SK-N-SH treated with all-trans-retinoic acid at 6 μM for 48 hours (cell line): ENCODE results near the gene TEX14.
"Not testable (repeated sequence)": the region's sequence is repeated elsewhere in the genome, so short reads cannot be mapped to it uniquely, and the experiment has no call there.

ENCODE experiments used
- ATAC-seq: fragments of 200-7000 bp; cut with Tn5 transposase; 3 replicates; pipeline ENCODE4 v1.9.1; 2020; ENCODE audit warnings: mild to moderate bottlenecking, moderate library complexity
- ARNTL ChIP-seq: fragments of 450-650 bp; formaldehyde crosslinking; IDR thresholded peaks from 2 replicates; pipeline ENCODE4 v1.5.0; 2020; ENCODE audit warnings: low read depth, mild to moderate bottlenecking, moderate library complexity, borderline replicate concordance
- BACH2 ChIP-seq: fragments of 250-450 bp; sonication (Bioruptor Pico); IDR thresholded peaks from 2 replicates; pipeline ENCODE4 v1.9.0; 2021; ENCODE audit warnings: mild to moderate bottlenecking, borderline replicate concordance
- CSDC2 ChIP-seq: fragments of 250-450 bp; sonication (Bioruptor Pico); IDR thresholded peaks from 2 replicates; pipeline ENCODE4 v1.5.0; 2020; ENCODE audit warnings: mild to moderate bottlenecking, moderate library complexity
- ESRRG ChIP-seq: fragments of 250-450 bp; sonication (Bioruptor Pico); IDR thresholded peaks from 2 replicates; pipeline ENCODE4 v1.6.1; 2021; ENCODE audit warnings: mild to moderate bottlenecking
- GLIS3 ChIP-seq: fragments of 250-450 bp; sonication (Bioruptor Pico); IDR thresholded peaks from 2 replicates; pipeline ENCODE4 v1.5.0; 2020; ENCODE audit warnings: mild to moderate bottlenecking, moderate library complexity
- ISL1 ChIP-seq: fragments of 250-450 bp; sonication (Bioruptor Pico); IDR thresholded peaks from 2 replicates; pipeline ENCODE4 v2.1.2; 2022; ENCODE audit warnings: mild to moderate bottlenecking, moderate library complexity
- PPARA ChIP-seq: fragments of 250-450 bp; sonication (Bioruptor Pico); IDR thresholded peaks from 2 replicates; pipeline ENCODE4 v1.5.0; 2020; ENCODE audit warnings: mild to moderate bottlenecking, borderline replicate concordance
- RARB ChIP-seq: fragments of 250-450 bp; sonication (Bioruptor Pico); IDR thresholded peaks from 2 replicates; pipeline ENCODE4 v1.8.0; 2021; ENCODE audit warnings: mild to moderate bottlenecking, moderate library complexity
- SNAI2 ChIP-seq: fragments of 250-450 bp; sonication (Bioruptor Pico); IDR thresholded peaks from 2 replicates; pipeline ENCODE4 v1.5.0; 2020; ENCODE audit warnings: mild to moderate bottlenecking, moderate library complexity
- TCF4 ChIP-seq: fragments of 250-450 bp; sonication (Bioruptor Pico); IDR thresholded peaks from 2 replicates; pipeline ENCODE4 v1.8.0; 2021; ENCODE audit warnings: mild to moderate bottlenecking, moderate library complexity, borderline replicate concordance
- TOX ChIP-seq: fragments of 250-450 bp; sonication (Bioruptor Pico); IDR thresholded peaks from 2 replicates; pipeline ENCODE4 v1.8.0; 2021; ENCODE audit warnings: mild to moderate bottlenecking, moderate library complexity, borderline replicate concordance
- ZC3H10 ChIP-seq: fragments of 250-450 bp; sonication (Bioruptor Pico); IDR thresholded peaks from 2 replicates; pipeline ENCODE4 v1.5.1; 2021; ENCODE audit warnings: mild to moderate bottlenecking, moderate library complexity
- ZFP3 ChIP-seq: fragments of 250-450 bp; sonication (Bioruptor Pico); IDR thresholded peaks from 2 replicates; pipeline ENCODE4 v1.5.0; 2020; ENCODE audit warnings: mild to moderate bottlenecking, moderate library complexity
- ZFP30 ChIP-seq: fragments of 450-650 bp; formaldehyde crosslinking; IDR thresholded peaks from 2 replicates; pipeline ENCODE4 v1.5.0; 2022; ENCODE audit warnings: mild to moderate bottlenecking, moderate library complexity
- ZNF565 ChIP-seq: fragments of 450-650 bp; formaldehyde crosslinking; conservative IDR thresholded peaks from 2 replicates; pipeline ENCODE4 v1.5.0; 2020; ENCODE audit warnings: low read depth, mild to moderate bottlenecking, moderate library complexity
- ZNF8 ChIP-seq: fragments of 450-650 bp; formaldehyde crosslinking; IDR thresholded peaks from 2 replicates; pipeline ENCODE4 v1.5.0; 2020; ENCODE audit warnings: mild to moderate bottlenecking, moderate library complexity
- TF ChIP-seq, protein P1 (sequence below): fragments of 250-450 bp; sonication (Bioruptor Pico); IDR thresholded peaks from 2 replicates; pipeline ENCODE4 v1.5.1; 2021; ENCODE audit warnings: mild to moderate bottlenecking, moderate library complexity
- TF ChIP-seq, protein P2 (sequence below): fragments of 250-450 bp; sonication (Bioruptor Pico); IDR thresholded peaks from 2 replicates; pipeline ENCODE4 v1.5.0; 2020; ENCODE audit warnings: mild to moderate bottlenecking, moderate library complexity
- TF ChIP-seq, protein P3 (sequence below): fragments of 250-450 bp; sonication (Bioruptor Pico); IDR thresholded peaks from 2 replicates; pipeline ENCODE4 v1.8.0; 2021; ENCODE audit warnings: low read depth, mild to moderate bottlenecking, moderate library complexity, borderline replicate concordance
- TF ChIP-seq, protein P4 (sequence below): fragments of 250-450 bp; sonication (Bioruptor Pico); IDR thresholded peaks from 2 replicates; pipeline ENCODE4 v1.5.1; 2020; ENCODE audit warnings: low read depth, mild to moderate bottlenecking, moderate library complexity
- TF ChIP-seq, protein P5 (sequence below): fragments of 250-450 bp; sonication (Bioruptor Pico); IDR thresholded peaks from 2 replicates; pipeline ENCODE4 v1.8.0; 2020; ENCODE audit warnings: mild to moderate bottlenecking, moderate library complexity, borderline replicate concordance

TEX14 gene

DNA sequence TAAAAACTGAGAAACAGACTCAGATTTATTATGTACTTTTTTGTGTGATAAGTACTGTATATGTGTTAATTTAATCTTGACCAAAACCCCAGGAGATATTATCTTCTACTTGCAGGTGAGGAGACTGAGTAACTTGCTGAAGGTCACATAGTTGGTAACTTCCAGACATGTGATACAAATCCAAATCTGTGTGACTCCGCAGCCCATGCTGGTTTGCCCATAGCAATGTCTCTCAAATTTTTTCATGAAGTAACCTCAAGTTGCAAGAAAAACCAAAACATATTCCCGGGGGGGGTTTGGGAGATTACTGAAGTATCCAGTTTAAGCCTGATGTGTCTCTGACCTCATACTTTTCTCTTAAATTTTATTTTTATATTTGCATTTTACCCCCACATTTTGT is 3.3 kb downstream of the TEX14 start:
- TF ChIP-seq, protein P1, sequence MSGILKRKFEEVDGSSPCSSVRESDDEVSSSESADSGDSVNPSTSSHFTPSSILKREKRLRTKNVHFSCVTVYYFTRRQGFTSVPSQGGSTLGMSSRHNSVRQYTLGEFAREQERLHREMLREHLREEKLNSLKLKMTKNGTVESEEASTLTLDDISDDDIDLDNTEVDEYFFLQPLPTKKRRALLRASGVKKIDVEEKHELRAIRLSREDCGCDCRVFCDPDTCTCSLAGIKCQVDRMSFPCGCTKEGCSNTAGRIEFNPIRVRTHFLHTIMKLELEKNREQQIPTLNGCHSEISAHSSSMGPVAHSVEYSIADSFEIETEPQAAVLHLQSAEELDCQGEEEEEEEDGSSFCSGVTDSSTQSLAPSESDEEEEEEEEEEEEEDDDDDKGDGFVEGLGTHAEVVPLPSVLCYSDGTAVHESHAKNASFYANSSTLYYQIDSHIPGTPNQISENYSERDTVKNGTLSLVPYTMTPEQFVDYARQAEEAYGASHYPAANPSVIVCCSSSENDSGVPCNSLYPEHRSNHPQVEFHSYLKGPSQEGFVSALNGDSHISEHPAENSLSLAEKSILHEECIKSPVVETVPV (CRISPR knock-in tag): no peak
- TF ChIP-seq ZNF8 (CRISPR knock-in tag): no peak
- TF ChIP-seq ISL1: no peak
- no peak for TF ChIP-seq ZFP30 (CRISPR knock-in tag)
- TF ChIP-seq ZC3H10 (CRISPR knock-in tag): no peak
- no peak for TF ChIP-seq RARB (CRISPR knock-in tag)
- TF ChIP-seq CSDC2 (CRISPR knock-in tag): no peak
- TF ChIP-seq TCF4: no peak
- TF ChIP-seq ZFP3: no peak
- TF ChIP-seq, all 23 proteins: peak for 0
- ATAC-seq: no peak

DNA sequence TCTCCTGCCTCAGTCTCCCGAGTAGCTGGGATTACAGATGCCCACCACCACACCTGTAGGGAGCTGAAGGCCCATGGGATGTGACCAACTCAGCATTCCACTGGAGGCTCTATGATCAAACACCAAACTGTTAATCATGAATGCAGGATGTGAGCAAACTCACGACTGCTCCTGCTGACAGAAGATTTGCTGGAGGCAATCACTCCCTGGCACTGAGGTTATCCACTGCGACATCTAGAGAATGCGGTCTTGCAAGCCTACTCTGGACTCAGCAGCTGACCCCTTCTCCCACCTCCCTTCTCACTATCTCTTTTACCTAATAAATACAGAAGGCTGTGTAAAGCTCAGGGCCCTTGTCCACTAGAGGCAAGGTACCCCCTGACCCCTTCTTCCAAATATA is 4.9 kb downstream of the TEX14 start:
- TF ChIP-seq TOX (CRISPR knock-in tag) (no peak), GLIS3 (no peak), TCF4 (no peak), ARNTL (CRISPR knock-in tag) (no peak), BACH2 (CRISPR knock-in tag) (no peak), ESRRG (no peak), ZNF8 (CRISPR knock-in tag) (no peak), SNAI2 (CRISPR knock-in tag) (no peak), ZFP3 (no peak), PPARA (CRISPR knock-in tag) (no peak), ZNF565 (CRISPR knock-in tag) (no peak)
- TF ChIP-seq, protein P2, sequence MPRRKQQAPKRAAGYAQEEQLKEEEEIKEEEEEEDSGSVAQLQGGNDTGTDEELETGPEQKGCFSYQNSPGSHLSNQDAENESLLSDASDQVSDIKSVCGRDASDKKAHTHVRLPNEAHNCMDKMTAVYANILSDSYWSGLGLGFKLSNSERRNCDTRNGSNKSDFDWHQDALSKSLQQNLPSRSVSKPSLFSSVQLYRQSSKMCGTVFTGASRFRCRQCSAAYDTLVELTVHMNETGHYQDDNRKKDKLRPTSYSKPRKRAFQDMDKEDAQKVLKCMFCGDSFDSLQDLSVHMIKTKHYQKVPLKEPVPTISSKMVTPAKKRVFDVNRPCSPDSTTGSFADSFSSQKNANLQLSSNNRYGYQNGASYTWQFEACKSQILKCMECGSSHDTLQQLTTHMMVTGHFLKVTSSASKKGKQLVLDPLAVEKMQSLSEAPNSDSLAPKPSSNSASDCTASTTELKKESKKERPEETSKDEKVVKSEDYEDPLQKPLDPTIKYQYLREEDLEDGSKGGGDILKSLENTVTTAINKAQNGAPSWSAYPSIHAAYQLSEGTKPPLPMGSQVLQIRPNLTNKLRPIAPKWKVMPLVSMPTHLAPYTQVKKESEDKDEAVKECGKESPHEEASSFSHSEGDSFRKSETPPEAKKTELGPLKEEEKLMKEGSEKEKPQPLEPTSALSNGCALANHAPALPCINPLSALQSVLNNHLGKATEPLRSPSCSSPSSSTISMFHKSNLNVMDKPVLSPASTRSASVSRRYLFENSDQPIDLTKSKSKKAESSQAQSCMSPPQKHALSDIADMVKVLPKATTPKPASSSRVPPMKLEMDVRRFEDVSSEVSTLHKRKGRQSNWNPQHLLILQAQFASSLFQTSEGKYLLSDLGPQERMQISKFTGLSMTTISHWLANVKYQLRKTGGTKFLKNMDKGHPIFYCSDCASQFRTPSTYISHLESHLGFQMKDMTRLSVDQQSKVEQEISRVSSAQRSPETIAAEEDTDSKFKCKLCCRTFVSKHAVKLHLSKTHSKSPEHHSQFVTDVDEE (CRISPR knock-in tag): no peak
- TF ChIP-seq, protein P1 (CRISPR knock-in tag): no peak
- TF ChIP-seq, protein P3, sequence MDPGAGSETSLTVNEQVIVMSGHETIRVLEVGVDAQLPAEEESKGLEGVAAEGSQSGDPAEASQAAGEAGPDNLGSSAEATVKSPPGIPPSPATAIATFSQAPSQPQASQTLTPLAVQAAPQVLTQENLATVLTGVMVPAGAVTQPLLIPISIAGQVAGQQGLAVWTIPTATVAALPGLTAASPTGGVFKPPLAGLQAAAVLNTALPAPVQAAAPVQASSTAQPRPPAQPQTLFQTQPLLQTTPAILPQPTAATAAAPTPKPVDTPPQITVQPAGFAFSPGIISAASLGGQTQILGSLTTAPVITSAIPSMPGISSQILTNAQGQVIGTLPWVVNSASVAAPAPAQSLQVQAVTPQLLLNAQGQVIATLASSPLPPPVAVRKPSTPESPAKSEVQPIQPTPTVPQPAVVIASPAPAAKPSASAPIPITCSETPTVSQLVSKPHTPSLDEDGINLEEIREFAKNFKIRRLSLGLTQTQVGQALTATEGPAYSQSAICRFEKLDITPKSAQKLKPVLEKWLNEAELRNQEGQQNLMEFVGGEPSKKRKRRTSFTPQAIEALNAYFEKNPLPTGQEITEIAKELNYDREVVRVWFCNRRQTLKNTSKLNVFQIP (CRISPR knock-in tag): no peak
- TF ChIP-seq, protein P4, sequence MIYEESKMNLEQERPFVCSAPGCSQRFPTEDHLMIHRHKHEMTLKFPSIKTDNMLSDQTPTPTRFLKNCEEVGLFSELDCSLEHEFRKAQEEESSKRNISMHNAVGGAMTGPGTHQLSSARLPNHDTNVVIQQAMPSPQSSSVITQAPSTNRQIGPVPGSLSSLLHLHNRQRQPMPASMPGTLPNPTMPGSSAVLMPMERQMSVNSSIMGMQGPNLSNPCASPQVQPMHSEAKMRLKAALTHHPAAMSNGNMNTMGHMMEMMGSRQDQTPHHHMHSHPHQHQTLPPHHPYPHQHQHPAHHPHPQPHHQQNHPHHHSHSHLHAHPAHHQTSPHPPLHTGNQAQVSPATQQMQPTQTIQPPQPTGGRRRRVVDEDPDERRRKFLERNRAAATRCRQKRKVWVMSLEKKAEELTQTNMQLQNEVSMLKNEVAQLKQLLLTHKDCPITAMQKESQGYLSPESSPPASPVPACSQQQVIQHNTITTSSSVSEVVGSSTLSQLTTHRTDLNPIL (CRISPR knock-in tag): no peak
- TF ChIP-seq, protein P5, sequence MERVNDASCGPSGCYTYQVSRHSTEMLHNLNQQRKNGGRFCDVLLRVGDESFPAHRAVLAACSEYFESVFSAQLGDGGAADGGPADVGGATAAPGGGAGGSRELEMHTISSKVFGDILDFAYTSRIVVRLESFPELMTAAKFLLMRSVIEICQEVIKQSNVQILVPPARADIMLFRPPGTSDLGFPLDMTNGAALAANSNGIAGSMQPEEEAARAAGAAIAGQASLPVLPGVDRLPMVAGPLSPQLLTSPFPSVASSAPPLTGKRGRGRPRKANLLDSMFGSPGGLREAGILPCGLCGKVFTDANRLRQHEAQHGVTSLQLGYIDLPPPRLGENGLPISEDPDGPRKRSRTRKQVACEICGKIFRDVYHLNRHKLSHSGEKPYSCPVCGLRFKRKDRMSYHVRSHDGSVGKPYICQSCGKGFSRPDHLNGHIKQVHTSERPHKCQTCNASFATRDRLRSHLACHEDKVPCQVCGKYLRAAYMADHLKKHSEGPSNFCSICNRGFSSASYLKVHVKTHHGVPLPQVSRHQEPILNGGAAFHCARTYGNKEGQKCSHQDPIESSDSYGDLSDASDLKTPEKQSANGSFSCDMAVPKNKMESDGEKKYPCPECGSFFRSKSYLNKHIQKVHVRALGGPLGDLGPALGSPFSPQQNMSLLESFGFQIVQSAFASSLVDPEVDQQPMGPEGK (CRISPR knock-in tag): no peak
- ATAC-seq: no peak

DNA sequence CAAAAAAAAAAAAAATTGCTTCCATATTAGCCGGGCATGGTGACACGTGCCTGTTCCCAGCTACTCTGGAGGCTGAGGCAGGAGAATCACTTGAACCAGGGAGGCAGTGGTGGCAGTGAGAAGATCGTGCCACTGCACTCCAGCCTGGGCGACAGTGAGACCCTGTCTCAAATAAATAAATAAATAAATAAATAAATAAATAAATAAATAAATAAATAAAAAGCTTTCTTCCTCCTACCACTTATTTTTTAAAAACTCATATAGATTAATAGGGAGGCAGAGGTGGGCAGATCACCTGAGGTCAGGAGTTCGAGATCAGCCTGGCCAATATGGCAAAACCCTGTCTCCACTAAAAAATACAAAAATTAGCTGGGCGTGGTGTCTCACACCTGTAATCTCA is 7.4 kb downstream of the TEX14 start:
- ATAC-seq: not testable (repeated sequence)
